Measurements from ENCODE around the gene ANKRD39. TPM values are rescaled to one million over a fixed set of nuclear protein-coding genes. Genes with fewer than 3 reads are reported as not detected.

Gene ANKRD39
- total and polyA plus RNA-seq, 2 of the 4 experiments (the other 2 are of a cell fraction): 12.5 to 17.0 TPM

GRCh38 chr2:96866986-96867755 lies 9.4 kb upstream of the ANKRD39 start:
- no TSS peak for BruUV-seq (replicated peaks)
- Histone ChIP-seq H4K5ac (ENCODE audit: low read depth, low read length) (no peak overlapping the region), H3K9me1 (ENCODE audit: insufficient read depth, low read length) (no peaks in the 10 kb centered on the region), H2BK20ac (ENCODE audit: low read depth, low read length) (no peak overlapping the region), H3K4ac (ENCODE audit: low read depth, low read length) (peak overlapping the region; percentile 95), H2AFZ (replicated peaks; ENCODE audit: low read length, poor library complexity) (peak overlapping the region; percentile 63), H3K23ac (ENCODE audit: low read depth, low read length) (peak overlapping the region; percentile 76), H2BK15ac (ENCODE audit: low read depth, low read length) (0 out of 3 replicates have a peak overlapping the region, but pooled peaks have one; percentile 25), H3K9me3 (ENCODE audit: control insufficient read depth, insufficient read depth, low read length) (no peaks in the 10 kb centered on the region), H3K27me3 (ENCODE audit: control insufficient read depth, insufficient read depth, low read length) (no peaks in the 10 kb centered on the region), H4K91ac (ENCODE audit: insufficient read depth, low read depth, low read length) (peak overlapping the region; percentile 67; the same call in 1 of the 2 replicates), H4K20me1 (ENCODE audit: insufficient read depth, low read length) (peaks cover 39% of the 10 kb centered on the region), H3K9ac (ENCODE audit: low read depth, low read length) (peak overlapping the region; percentile 83), H3K4me2 (ENCODE audit: low read depth, low read length) (peak overlapping the region; percentile 94), H3K79me1 (ENCODE audit: low read depth in 1 of 2, low read length in 2 of 2) (peaks cover 5 to 46% of the 10 kb centered on the region in 2 experiments), H3K4me3 (ENCODE audit: insufficient read depth, low read depth, low read length) (peak overlapping the region; percentile 87), H4K8ac (ENCODE audit: low read depth in 2 of 2, low read length in 2 of 2) (peak overlapping the region in 1 of 2 experiments; percentile 84; a peak in 3 of 4 replicates), H2AK9ac (replicated peaks; ENCODE audit: low read depth, low read length, poor library complexity) (peak overlapping the region; percentile 100), H3K4me1 (ENCODE audit: control insufficient read depth, insufficient read depth, low read length) (peaks cover 7% of the 10 kb centered on the region; the same call in 1 of the 2 replicates), H2AK5ac (ENCODE audit: low read depth, low read length) (peak overlapping the region; percentile 94), H3K36me3 (ENCODE audit: control insufficient read depth, insufficient read depth, low read length) (peaks cover 45% of the 10 kb centered on the region), H3K56ac (ENCODE audit: extremely low read depth, insufficient read depth, low read length) (no peak overlapping the region; the same call in 1 of the 2 replicates), H3K27ac (ENCODE audit: insufficient read depth, low read length) (peak overlapping the region; percentile 88), H2BK120ac (ENCODE audit: low read depth, low read length) (no peak overlapping the region), H3K14ac (replicated peaks; ENCODE audit: low read depth, low read length) (peak overlapping the region; percentile 95; the same call in 1 of the 2 replicates), H3K18ac (ENCODE audit: low read depth, low read length) (no peak overlapping the region), H2BK5ac (ENCODE audit: low read depth, low read length, poor library complexity, severe bottlenecking) (peak overlapping the region; percentile 69)
- TF ChIP-seq, protein P1, sequence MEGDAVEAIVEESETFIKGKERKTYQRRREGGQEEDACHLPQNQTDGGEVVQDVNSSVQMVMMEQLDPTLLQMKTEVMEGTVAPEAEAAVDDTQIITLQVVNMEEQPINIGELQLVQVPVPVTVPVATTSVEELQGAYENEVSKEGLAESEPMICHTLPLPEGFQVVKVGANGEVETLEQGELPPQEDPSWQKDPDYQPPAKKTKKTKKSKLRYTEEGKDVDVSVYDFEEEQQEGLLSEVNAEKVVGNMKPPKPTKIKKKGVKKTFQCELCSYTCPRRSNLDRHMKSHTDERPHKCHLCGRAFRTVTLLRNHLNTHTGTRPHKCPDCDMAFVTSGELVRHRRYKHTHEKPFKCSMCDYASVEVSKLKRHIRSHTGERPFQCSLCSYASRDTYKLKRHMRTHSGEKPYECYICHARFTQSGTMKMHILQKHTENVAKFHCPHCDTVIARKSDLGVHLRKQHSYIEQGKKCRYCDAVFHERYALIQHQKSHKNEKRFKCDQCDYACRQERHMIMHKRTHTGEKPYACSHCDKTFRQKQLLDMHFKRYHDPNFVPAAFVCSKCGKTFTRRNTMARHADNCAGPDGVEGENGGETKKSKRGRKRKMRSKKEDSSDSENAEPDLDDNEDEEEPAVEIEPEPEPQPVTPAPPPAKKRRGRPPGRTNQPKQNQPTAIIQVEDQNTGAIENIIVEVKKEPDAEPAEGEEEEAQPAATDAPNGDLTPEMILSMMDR (conservative IDR thresholded peaks at IDR 0.05; ENCODE audit: low read depth, low read length): no peak
- TF ChIP-seq CEBPB (IDR thresholded peaks at IDR 0.05; ENCODE audit: low read depth, low read length): no peak
- TF ChIP-seq RAD21 (IDR thresholded peaks at IDR 0.05; ENCODE audit: low read length): no peak
- TF ChIP-seq RFX5 (IDR thresholded peaks at IDR 0.05; ENCODE audit: low read depth, low read length): no peak
- TF ChIP-seq, protein P2, sequence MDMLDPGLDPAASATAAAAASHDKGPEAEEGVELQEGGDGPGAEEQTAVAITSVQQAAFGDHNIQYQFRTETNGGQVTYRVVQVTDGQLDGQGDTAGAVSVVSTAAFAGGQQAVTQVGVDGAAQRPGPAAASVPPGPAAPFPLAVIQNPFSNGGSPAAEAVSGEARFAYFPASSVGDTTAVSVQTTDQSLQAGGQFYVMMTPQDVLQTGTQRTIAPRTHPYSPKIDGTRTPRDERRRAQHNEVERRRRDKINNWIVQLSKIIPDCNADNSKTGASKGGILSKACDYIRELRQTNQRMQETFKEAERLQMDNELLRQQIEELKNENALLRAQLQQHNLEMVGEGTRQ (IDR thresholded peaks at IDR 0.05; ENCODE audit: low read depth, low read length): no peak
- TF ChIP-seq SMC3 (IDR thresholded peaks at IDR 0.05; ENCODE audit: low read depth, low read length): no peak
- TF ChIP-seq FOS (IDR thresholded peaks at IDR 0.05; ENCODE audit: low read depth, low read length): no peak
- no peak for TF ChIP-seq NFE2L2 (IDR thresholded peaks at IDR 0.05; ENCODE audit: low read depth, low read length)
- no peak for ATAC-seq (ENCODE audit: low read depth)
- CTCF ChIA-PET: interaction anchor here (1.8 to 3.6 kb wide), 2 partner anchors 9 to 81 kb away, joined by 9 to 20 read pairs; partner anchors contain the start of gene ANKRD39
- DNase-seq: no peak
- dilution Hi-C loops (cut with HindIII; ENCODE audit: low sequenced_read_pairs, unreplicated experiment): no loop called here
- intact Hi-C loops (cut with micrococcal nuclease): no loop called here
- in situ Hi-C loops (cut with MboI; ENCODE audit: low sequenced_read_pairs): loop anchor here (25.0 kb wide), 1 partner anchor 245 kb away; the partner anchor contains the start of gene ANKRD36
- POLR2A ChIA-PET (ENCODE audit: unreplicated experiment): no interaction called here
- 80% methylated on average over 1 of the region's 22 CpGs; no CpG with 5 or more reads in 1 of the 2 experiments for WGBS, 2 experiments (ENCODE audit: extremely low coverage in 2 of 2, insufficient read length in 1 of 2)

Measured in IMR-90 (cell line).